ENCODE results near the gene UBE2E2. TPM values are rescaled to one million over a fixed set of nuclear protein-coding genes. Genes with fewer than 3 reads are reported as not detected.

Gene UBE2E2
- total and polyA plus RNA-seq, 8 donors, result 6.5 to 128 (median 18.9) TPM

GRCh38 chr3:23182996-23183513, 20.1 kb upstream of the UBE2E2 start:
- no peak overlapping the region for H3K4me3 ChIP-seq
- H3K9me3 ChIP-seq, result no peaks in the 10 kb centered on the region
- no peak overlapping the region for H3K27ac ChIP-seq
- no peaks in the 10 kb centered on the region for H3K4me1 ChIP-seq
- no peaks in the 10 kb centered on the region for H3K27me3 ChIP-seq
- no peak for DNase-seq
- WGBS, 5 donors, result 78 to 94% (median 91%) methylated on average over 3 of the region's 3 CpGs
- TF ChIP-seq POLR2AphosphoS5 (IDR thresholded peaks at IDR 0.05), result no peak
- TF ChIP-seq POLR2A (IDR thresholded peaks at IDR 0.05), result no peak
- TF ChIP-seq CTCF (IDR thresholded peaks at IDR 0.05), result no peak
- no peak for TF ChIP-seq EP300 (IDR thresholded peaks at IDR 0.05)
- intact Hi-C loops (cut with DNase I; ENCODE audit: low total_unique reads), result no loop called here
- no peaks in the 10 kb centered on the region for H3K36me3 ChIP-seq

GRCh38 chr3:23183731-23184130, 19.4 kb upstream of the UBE2E2 start:
- H3K4me1 ChIP-seq, result no peaks in the 10 kb centered on the region
- no peaks in the 10 kb centered on the region for H3K9me3 ChIP-seq
- H3K27ac ChIP-seq, result no peak overlapping the region
- H3K27me3 ChIP-seq, result no peaks in the 10 kb centered on the region
- H3K36me3 ChIP-seq, result no peaks in the 10 kb centered on the region
- intact Hi-C loops (cut with DNase I; ENCODE audit: low total_unique reads), result no loop called here
- WGBS, 5 donors, result 21 to 39% (median 26%) methylated on average over 3 of the region's 3 CpGs
- no peak overlapping the region for H3K4me3 ChIP-seq
- peak; percentile 40 to 76 for DNase-seq
- no peak for TF ChIP-seq EP300 (IDR thresholded peaks at IDR 0.05)
- no peak for TF ChIP-seq POLR2A (IDR thresholded peaks at IDR 0.05)
- peak in 5 of 7 experiments; percentile 24 to 50 (median 47) for TF ChIP-seq CTCF (IDR thresholded peaks at IDR 0.05)
- TF ChIP-seq POLR2AphosphoS5 (IDR thresholded peaks at IDR 0.05), result no peak

GRCh38 chr3:23185861-23186260, 17.3 kb upstream of the UBE2E2 start:
- Histone ChIP-seq H3K36me3 (no peaks in the 10 kb centered on the region), H3K27ac (no peak overlapping the region), H3K4me1 (no peaks in the 10 kb centered on the region), H3K27me3 (no peaks in the 10 kb centered on the region), H3K4me3 (no peak overlapping the region), H3K9me3 (no peaks in the 10 kb centered on the region)
- intact Hi-C loops (cut with DNase I; ENCODE audit: low total_unique reads), result no loop called here
- WGBS, 5 donors, result 66 to 84% (median 74%) methylated on average over 2 of the region's 2 CpGs
- TF ChIP-seq POLR2AphosphoS5 (IDR thresholded peaks at IDR 0.05), result no peak
- TF ChIP-seq POLR2A (IDR thresholded peaks at IDR 0.05), result no peak
- no peak for TF ChIP-seq EP300 (IDR thresholded peaks at IDR 0.05)
- no peak for TF ChIP-seq CTCF (IDR thresholded peaks at IDR 0.05)
- no peak for DNase-seq

- 53 to 67% (median 62%) methylated on average over 1 of the region's 1 CpG for WGBS, 5 donors
- no peak for DNase-seq
- Histone ChIP-seq H3K4me3 (no peak overlapping the region), H3K36me3 (no peaks in the 10 kb centered on the region), H3K4me1 (no peaks in the 10 kb centered on the region), H3K9me3 (no peaks in the 10 kb centered on the region), H3K27me3 (no peaks in the 10 kb centered on the region), H3K27ac (no peak overlapping the region)
- intact Hi-C loops (cut with DNase I; ENCODE audit: low total_unique reads), result no loop called here
- TF ChIP-seq POLR2AphosphoS5 (IDR thresholded peaks at IDR 0.05) (no peak), POLR2A (IDR thresholded peaks at IDR 0.05) (no peak), EP300 (IDR thresholded peaks at IDR 0.05) (no peak), CTCF (IDR thresholded peaks at IDR 0.05) (no peak)
Observed at GRCh38 chr3:23189187-23189586, 13.9 kb upstream of the UBE2E2 start.

All from stomach (tissue), 9 donors.